HG03280 (cell line): ENCODE results near the gene CRIP3.

Source experiments
- ATAC-seq: cut with Tn5 transposase; IDR thresholded peaks from one replicate; pipeline ENCODE4 v1.9.1; 2021; ENCODE audit warnings: mild to moderate bottlenecking, moderate library complexity; ENCODE audit not compliant: unreplicated experiment

Gene CRIP3

GRCh38 chr6:43258180-43258579 is 50.4 kb downstream of the CRIP3 start:
- no peak for ATAC-seq

DNA sequence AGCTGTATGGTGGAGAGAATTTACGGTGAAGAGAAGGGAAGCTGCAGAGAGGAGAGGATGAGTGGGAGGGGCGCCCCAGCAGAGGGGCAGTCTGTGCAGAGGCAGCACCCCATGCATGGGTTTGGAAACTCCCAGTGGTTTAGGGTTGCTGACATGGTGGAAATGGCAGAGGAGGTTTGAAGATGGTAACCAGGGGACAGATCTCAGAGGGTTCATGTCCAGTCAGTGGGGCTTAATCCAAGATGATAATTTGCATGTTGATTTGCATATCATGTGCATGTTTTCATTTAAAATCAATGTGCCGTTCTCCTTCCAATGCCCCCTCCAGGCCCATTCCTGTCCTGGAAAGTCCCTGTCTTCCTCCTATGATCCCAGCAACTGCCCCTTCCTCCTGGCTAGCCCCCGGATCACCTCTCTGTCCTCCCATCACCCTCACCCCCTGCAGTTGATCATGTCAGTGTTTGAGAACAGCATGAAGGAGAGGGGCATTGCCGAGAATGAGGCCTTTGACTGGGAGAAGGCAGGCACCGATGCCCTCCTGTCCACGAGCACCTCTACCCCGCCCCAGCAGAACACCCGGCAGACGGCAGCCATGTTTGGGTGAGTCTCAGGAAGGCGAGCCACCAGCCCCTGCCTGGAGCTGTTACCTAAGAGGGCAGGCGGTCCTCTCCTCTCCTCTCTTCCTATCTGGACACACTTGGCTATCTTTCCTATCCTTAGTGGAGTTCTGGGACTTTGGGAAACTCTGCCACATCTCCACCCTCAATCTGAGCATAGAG is 51.1 kb downstream of the CRIP3 start:
- ATAC-seq: no peak

DNA sequence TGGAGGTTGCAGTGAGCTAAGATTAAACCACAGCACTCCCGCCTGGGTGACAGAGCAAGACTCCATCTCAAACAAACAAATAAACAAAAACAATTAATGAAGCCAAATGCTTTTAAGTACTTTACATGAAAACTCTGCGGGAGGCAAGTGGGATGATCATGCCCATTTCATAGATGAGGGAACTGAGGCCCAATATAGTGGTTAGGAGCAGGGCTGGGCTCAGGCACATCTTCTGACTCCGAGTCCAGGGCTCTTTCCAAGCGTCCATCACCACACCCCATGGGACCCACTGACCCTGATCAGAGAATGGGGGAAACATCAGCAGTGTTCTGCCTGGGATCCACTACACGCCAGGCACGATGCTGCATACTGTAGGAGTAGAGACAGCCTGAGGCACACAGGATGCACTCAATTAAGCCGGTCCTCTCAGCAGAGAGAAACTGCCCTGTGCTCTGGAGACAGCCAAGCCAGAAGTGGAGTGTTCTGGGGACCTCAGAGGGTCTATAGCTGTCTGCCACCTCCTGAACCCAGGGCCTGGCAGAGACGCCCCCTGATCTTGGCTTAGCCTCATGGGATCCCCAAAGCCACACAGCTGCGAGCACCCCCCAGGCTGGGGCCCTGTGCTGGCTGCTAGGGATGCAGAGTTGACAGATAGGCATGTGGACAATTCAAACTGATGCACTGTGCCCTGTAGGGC is 51.8 kb downstream of the CRIP3 start:
- no peak for ATAC-seq
